Ishikawa (cell line): Measurements from ENCODE around the gene RAPGEF2.

Experiments
- CEBPB ChIP-seq: IDR thresholded peaks from 2 replicates; pipeline ENCODE4 v1.6.1; 2012
- EP300 ChIP-seq: IDR thresholded peaks from 2 replicates; pipeline ENCODE4 v1.6.1; 2012; ENCODE audit warnings: borderline replicate concordance
- FOXM1 ChIP-seq: IDR thresholded peaks from 2 replicates; pipeline ENCODE4 v1.6.1; 2012; ENCODE audit warnings: low read depth, borderline replicate concordance
- MAX ChIP-seq: IDR thresholded peaks from 2 replicates; pipeline ENCODE4 v1.6.1; 2012
- NFIC ChIP-seq: IDR thresholded peaks from 2 replicates; pipeline ENCODE4 v1.6.1; 2012
- RAD21 ChIP-seq: IDR thresholded peaks from 2 replicates; pipeline ENCODE4 v1.6.1; 2012; ENCODE audit warnings: low read depth
- TAF1 ChIP-seq: IDR thresholded peaks from 2 replicates; pipeline ENCODE4 v1.6.1; 2012; ENCODE audit warnings: low read depth, mild to moderate bottlenecking
- USF1 ChIP-seq: IDR thresholded peaks from 2 replicates; pipeline ENCODE4 v1.6.1; 2012
- YY1 ChIP-seq: IDR thresholded peaks from 2 replicates; pipeline ENCODE4 v1.6.1; 2012; ENCODE audit warnings: low read depth
- ZBTB7A ChIP-seq: IDR thresholded peaks from 2 replicates; pipeline ENCODE4 v1.6.1; 2012; ENCODE audit warnings: low read depth

- no peak for TF ChIP-seq MAX
- TF ChIP-seq NFIC = no peak
- TF ChIP-seq CEBPB = no peak
- no peak for TF ChIP-seq RAD21
- no peak for TF ChIP-seq EP300
- TF ChIP-seq TAF1 = no peak
- no peak for TF ChIP-seq USF1
- TF ChIP-seq ZBTB7A = no peak
- no peak for TF ChIP-seq FOXM1
- no peak for TF ChIP-seq YY1
Observed at GRCh38 chr4:159307929-159308328, 205.1 kb downstream of the RAPGEF2 start.
